Astrocyte of the spinal cord (primary cell): ENCODE results near the gene PKMYT1.

ENCODE experiments used
- DNase-seq: peaks from one replicate; pipeline ENCODE4 v3.0.0; 2011; ENCODE audit warnings: low read depth, low spot score
- H3K4me3 ChIP-seq: 2 replicates; pipeline ENCODE4 v1.5.1; 2011; ENCODE audit warnings: low read depth, mild to moderate bottlenecking, low read length, moderate library complexity
- in situ Hi-C: cut with HindIII; loops from 2 replicates; pipeline ENCODE4 v1.10.0; 2017; ENCODE audit warnings: low sequenced_read_pairs
- TF ChIP-seq, protein P1 (sequence below): IDR thresholded peaks from 2 replicates; pipeline ENCODE4 v1.5.1; 2012; ENCODE audit warnings: low read depth, mild to moderate bottlenecking, low read length, inconsistent platforms

Gene PKMYT1

DNA sequence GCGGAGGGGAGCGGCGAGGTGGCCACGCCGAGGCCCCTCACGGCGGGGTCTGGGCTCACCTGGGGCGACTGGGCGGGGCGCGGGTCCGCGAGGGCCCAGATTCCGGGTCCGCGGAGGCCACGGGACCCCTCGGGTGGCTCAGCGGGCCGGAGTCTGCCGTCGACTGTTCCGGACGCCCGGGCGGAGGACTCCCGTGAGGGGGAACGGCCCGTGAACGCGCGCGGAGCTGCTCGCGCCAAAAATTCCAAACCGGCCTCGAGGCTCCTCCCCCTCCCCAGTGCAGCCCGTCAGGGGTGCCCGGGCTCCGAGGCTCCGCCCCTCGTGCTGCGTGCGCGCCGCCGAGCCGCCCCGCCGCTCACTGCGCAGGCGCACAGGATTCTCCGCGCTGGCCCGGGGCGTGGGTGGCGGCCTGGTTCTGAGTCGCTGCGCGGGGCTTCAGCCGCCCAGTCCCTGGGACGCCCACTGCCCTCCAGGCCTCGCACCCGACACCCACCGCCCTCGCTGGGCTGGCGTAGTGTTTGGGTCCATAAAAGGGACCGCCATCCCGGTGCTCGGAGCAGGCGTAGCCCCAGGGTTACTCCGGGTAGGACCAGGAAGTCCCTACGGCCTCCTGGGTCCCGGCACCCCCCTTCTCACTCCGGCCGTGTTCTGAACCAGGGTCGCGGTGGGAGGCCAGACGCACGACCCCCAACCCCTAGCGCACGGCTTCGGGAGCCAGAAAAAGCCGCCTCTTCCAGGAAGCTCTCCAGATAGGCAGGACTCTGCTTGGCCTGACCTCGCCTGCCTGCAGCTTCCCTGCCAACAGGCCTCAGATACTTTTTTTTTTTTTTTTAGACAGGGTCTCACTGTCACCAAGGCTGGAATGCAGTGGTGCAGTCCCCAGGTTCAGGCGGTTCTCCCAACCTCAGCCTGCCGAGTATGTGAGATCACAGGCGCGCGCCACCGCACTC, at the start of gene PKMYT1:
PKMYT1 (minus strand) TSS at position 220 of the 950 bp plus-strand sequence. CDS start 789 bp downstream, outside the sequence.
- peak within 1 kb of the TSS; percentile 66 for H3K4me3 ChIP-seq
- in situ Hi-C loops, result no loop called here
- TF ChIP-seq, protein P1, sequence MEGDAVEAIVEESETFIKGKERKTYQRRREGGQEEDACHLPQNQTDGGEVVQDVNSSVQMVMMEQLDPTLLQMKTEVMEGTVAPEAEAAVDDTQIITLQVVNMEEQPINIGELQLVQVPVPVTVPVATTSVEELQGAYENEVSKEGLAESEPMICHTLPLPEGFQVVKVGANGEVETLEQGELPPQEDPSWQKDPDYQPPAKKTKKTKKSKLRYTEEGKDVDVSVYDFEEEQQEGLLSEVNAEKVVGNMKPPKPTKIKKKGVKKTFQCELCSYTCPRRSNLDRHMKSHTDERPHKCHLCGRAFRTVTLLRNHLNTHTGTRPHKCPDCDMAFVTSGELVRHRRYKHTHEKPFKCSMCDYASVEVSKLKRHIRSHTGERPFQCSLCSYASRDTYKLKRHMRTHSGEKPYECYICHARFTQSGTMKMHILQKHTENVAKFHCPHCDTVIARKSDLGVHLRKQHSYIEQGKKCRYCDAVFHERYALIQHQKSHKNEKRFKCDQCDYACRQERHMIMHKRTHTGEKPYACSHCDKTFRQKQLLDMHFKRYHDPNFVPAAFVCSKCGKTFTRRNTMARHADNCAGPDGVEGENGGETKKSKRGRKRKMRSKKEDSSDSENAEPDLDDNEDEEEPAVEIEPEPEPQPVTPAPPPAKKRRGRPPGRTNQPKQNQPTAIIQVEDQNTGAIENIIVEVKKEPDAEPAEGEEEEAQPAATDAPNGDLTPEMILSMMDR, result no peak
- peak; percentile 77 for DNase-seq

DNA sequence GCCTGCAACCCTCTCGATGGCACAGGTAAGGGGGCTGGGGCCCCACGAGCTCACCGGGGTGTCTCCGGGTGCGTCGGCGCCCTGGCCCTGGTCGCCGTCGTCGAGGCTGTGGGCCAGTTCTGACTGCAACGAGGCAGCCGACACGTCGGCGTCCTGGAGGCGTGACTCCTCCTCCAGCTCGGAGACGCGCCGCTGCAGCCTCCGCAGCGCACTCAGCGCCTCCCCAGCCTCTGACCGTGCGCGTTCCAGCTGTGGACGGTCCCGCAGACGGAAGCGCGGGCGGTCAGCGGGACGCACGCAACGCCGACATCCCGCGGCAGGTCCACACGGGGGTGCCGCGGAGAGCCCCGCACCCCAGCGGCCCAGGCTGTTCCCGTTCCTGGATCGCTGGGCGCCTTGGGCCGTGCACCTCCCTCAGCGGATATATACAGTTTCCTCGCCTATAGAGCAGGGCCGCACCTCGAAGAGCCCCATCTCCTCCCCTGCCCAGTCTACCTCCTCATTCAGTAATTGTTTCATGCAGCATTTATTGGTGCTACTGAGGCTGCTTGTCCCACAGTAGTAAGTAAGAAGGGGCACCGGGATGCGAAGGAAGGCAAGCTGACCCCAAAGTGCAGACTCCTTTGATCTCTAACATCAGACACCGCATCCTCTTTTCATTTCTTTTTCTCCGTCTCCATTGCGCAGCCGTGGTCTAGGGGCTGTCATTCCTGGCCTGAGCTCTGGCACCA, 49.4 kb upstream of the PKMYT1 start:
- TF ChIP-seq, protein P1, result no peak
- H3K4me3 ChIP-seq, result no peak overlapping the region
- in situ Hi-C loops, result no loop called here
- DNase-seq, result no peak

DNA sequence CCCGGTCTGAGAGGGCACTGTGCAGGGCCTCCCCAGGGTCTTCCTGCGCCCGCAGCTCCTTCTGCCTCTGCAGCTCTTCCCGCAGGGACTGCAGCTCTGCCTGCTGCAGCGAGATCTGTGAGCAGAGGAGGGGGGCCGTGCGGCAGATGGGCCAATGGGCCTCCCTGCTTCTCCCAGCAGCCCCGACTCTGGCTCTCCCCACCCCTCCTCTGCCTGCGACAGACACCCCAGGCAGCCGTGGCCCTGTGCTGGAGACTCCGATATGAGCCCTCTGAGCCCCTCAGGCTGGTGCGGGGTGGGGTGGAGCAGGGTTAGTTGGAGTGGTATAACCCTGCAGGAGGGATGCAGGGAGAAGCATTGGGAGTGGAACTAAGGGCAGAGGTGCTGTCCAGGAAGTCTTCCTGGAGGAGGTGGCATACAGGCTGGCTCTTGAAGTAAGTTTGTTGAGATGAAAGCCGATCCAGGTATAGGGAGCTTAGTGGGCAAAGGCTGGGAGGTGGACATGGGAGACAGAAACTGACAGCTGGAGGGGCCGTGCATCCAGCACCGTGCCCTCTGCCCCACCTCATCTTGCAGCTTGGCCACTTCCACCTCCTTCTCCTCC, 48.6 kb upstream of the PKMYT1 start:
- no peak overlapping the region for H3K4me3 ChIP-seq
- in situ Hi-C loops, result no loop called here
- no peak for DNase-seq
- TF ChIP-seq, protein P1, result no peak

DNA sequence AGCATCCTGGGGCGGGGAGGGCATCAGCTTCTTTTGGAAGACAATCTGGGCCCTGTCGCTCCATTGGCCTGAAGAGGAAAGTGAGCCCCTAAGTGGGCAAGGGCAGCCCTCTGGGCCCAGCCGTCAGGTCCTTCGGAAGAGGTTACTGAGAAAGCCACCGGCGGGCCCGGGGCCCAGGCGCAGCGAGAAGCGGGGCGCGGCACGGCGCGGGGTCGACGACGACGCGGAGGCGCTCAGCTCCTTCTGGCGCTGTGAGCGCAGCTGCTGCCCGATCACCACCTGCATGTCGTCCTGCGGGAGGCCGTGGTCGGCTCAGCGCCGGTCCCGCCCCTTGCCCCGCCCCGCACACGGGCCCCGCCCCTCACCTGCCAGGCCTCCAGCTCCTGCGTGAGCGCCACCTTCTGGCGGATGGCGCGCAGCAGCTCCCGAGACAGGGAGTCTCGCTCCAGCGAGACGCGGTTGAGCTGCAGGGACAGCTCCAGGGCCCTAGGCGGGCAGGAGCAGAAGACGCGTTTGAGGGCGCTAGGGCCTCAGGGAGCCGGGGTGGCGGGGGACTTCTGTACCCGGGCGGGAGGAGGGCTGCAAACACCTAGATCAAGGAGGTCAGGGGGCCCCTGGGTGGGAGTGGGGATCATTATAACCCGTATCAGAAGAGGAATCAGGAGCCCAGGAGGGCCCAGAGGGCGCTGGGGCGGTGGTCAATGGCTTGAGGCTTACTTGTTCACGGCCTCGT, 47.9 kb upstream of the PKMYT1 start:
- TF ChIP-seq, protein P1, result peak; percentile 85
- no peak overlapping the region for H3K4me3 ChIP-seq
- peak; percentile 74 for DNase-seq
- in situ Hi-C loops, result no loop called here

DNA sequence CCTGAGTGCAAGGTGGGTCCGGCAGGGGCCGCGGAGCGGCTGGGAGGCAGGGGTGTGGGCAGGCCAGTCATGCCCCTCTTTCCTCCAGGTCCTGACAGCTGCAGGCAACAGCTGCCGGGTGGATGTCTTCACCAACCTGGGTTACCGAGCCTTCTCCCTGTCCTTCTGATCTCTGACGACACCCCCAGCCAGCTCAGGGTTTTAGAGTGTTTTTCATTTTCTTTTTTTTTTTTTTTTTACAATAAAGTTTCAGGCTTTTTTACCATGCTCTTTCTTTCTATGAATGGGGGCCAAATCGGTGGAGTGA, 47.2 kb upstream of the PKMYT1 start:
- in situ Hi-C loops, result no loop called here
- TF ChIP-seq, protein P1, result no peak
- no peak for DNase-seq
- H3K4me3 ChIP-seq, result no peak overlapping the region
